Lower leg skin (tissue), 3 donors: Measurements from ENCODE around the gene MINDY4.

Experiments used
- CTCF ChIP-seq, 3 donors: fragments of 450-650 bp; IDR thresholded peaks; one replicate each; pipeline ENCODE4 v1.5.1; 2016; ENCODE audit warnings: antibody characterized with exemption in 3 of 3, mild to moderate bottlenecking in 3 of 3, moderate library complexity in 2 of 3
- POLR2A ChIP-seq, 2 donors: fragments of 450-650 bp; IDR thresholded peaks; one replicate each; pipeline ENCODE4 v1.6.1; 2016 to 2017; ENCODE audit warnings: antibody characterized with exemption in 2 of 2, mild to moderate bottlenecking in 1 of 2, moderate library complexity in 1 of 2

- no peak for TF ChIP-seq POLR2A (IDR thresholded peaks at IDR 0.05)
- TF ChIP-seq CTCF (IDR thresholded peaks at IDR 0.05): no peak
Observed at GRCh38 chr7:30842542-30843451, 71.6 kb downstream of the MINDY4 start.
